HEK293 (cell line): ENCODE results near the gene AVP.

ENCODE experiments used
- CTCF ChIA-PET: fragments of 350-600 bp; formaldehyde crosslinking; extraction: SDS; loops from one replicate; lab custom pipeline; 2021; ENCODE audit warnings: antibody characterized with exemption; lab: Yijun Ruan, JAX
- POLR2A ChIA-PET: fragments of 300-600 bp; formaldehyde crosslinking; extraction: SDS; loops from one replicate; lab custom pipeline; 2020; ENCODE audit warnings: antibody characterized with exemption, inconsistent platforms; lab: Yijun Ruan, JAX
- H3K27ac ChIP-seq: fragments of 200-500 bp; sonication (Bioruptor generic); 2 replicates; pipeline ENCODE4 v1.5.1; 2014; ENCODE audit warnings: low read depth, low read length, control low read depth, inconsistent platforms; ENCODE audit errors: extremely low read depth
- H3K36me3 ChIP-seq, 2 experiments: fragments of 200-500 bp in 1 of 2; sonication (Bioruptor generic) in 1 of 2; 1 replicate in 1 of 2; 2 replicates in 1 of 2; pipeline ENCODE4 v1.5.1; 2014 to 2017; ENCODE audit warnings: inconsistent platforms in 2 of 2, low read length in 2 of 2; ENCODE audit not compliant: control insufficient read depth in 2 of 2, insufficient read depth in 1 of 2
- H3K4me1 ChIP-seq: fragments of 200-500 bp; sonication (Bioruptor generic); 2 replicates; pipeline ENCODE4 v1.5.1; 2014; ENCODE audit warnings: mild to moderate bottlenecking, low read length, inconsistent platforms; ENCODE audit not compliant: control insufficient read depth, insufficient read depth
- H3K4me3 ChIP-seq: 2 replicates; pipeline ENCODE4 v1.5.1; 2011; ENCODE audit warnings: low read depth, mild to moderate bottlenecking, control low read depth, low read length, moderate library complexity
- H3K9me3 ChIP-seq: fragments of 200-500 bp; sonication (Bioruptor generic); 2 replicates; pipeline ENCODE4 v1.5.1; 2014; ENCODE audit warnings: low read depth, low read length, inconsistent platforms; ENCODE audit not compliant: control insufficient read depth, insufficient read depth
- CTCF ChIP-seq: fragments of 450-650 bp; formaldehyde crosslinking; IDR thresholded peaks from 2 replicates; pipeline ENCODE4 v1.5.1; 2016; ENCODE audit warnings: missing biosample characterization, missing genetic modification characterization
- FEZF1 ChIP-seq: fragments of 450-650 bp; formaldehyde crosslinking; IDR thresholded peaks from 2 replicates; pipeline ENCODE4 v1.5.1; 2016; ENCODE audit warnings: missing biosample characterization, missing genetic modification characterization
- GLIS1 ChIP-seq: fragments of 450-650 bp; formaldehyde crosslinking; IDR thresholded peaks from 2 replicates; pipeline ENCODE4 v1.5.1; 2016; ENCODE audit warnings: missing biosample characterization, missing genetic modification characterization
- MEIS1 ChIP-seq: sonication (generic); formaldehyde crosslinking; IDR thresholded peaks from 2 replicates; pipeline ENCODE4 v1.8.1; 2022; ENCODE audit warnings: missing genetic modification reagents, mild to moderate bottlenecking, borderline replicate concordance
- ZBTB17 ChIP-seq: fragments of 450-650 bp; formaldehyde crosslinking; IDR thresholded peaks from 2 replicates; pipeline ENCODE4 v1.5.1; 2016; ENCODE audit warnings: missing biosample characterization, missing genetic modification characterization
- ZBTB20 ChIP-seq: fragments of 450-650 bp; formaldehyde crosslinking; IDR thresholded peaks from 2 replicates; pipeline ENCODE4 v1.5.1; 2016; ENCODE audit warnings: missing biosample characterization, missing genetic modification characterization
- ZBTB49 ChIP-seq: fragments of 450-650 bp; formaldehyde crosslinking; IDR thresholded peaks from 2 replicates; pipeline ENCODE4 v1.5.1; 2016; ENCODE audit warnings: missing biosample characterization, missing genetic modification characterization, low read depth
- ZBTB8A ChIP-seq: fragments of 450-650 bp; formaldehyde crosslinking; IDR thresholded peaks from 2 replicates; pipeline ENCODE4 v1.5.1; 2016; ENCODE audit warnings: missing biosample characterization, missing genetic modification characterization
- ZFP41 ChIP-seq: fragments of 450-650 bp; formaldehyde crosslinking; IDR thresholded peaks from 2 replicates; pipeline ENCODE4 v1.5.1; 2016; ENCODE audit warnings: missing biosample characterization, missing genetic modification characterization, borderline replicate concordance
- ZNF114 ChIP-seq: fragments of 450-650 bp; formaldehyde crosslinking; IDR thresholded peaks from 2 replicates; pipeline ENCODE4 v1.5.0; 2017; ENCODE audit warnings: missing biosample characterization, missing genetic modification characterization
- ZNF16 ChIP-seq: fragments of 450-650 bp; formaldehyde crosslinking; IDR thresholded peaks from 2 replicates; pipeline ENCODE4 v1.5.1; 2016; ENCODE audit warnings: low read depth, missing biosample characterization, missing genetic modification characterization
- ZNF266 ChIP-seq: fragments of 450-650 bp; formaldehyde crosslinking; IDR thresholded peaks from 2 replicates; pipeline ENCODE4 v1.5.1; 2016; ENCODE audit warnings: missing biosample characterization, missing genetic modification characterization, low read depth
- ZNF362 ChIP-seq: fragments of 450-650 bp; formaldehyde crosslinking; IDR thresholded peaks from 2 replicates; pipeline ENCODE4 v1.5.1; 2016; ENCODE audit warnings: missing biosample characterization, missing genetic modification characterization
- ZNF426 ChIP-seq: fragments of 450-650 bp; formaldehyde crosslinking; IDR thresholded peaks from 2 replicates; pipeline ENCODE4 v1.5.1; 2017; ENCODE audit warnings: missing biosample characterization, missing genetic modification characterization, mild to moderate bottlenecking, inconsistent platforms, moderate library complexity
- ZNF580 ChIP-seq: fragments of 450-650 bp; formaldehyde crosslinking; IDR thresholded peaks from 2 replicates; pipeline ENCODE4 v1.5.1; 2016; ENCODE audit warnings: missing biosample characterization, missing genetic modification characterization
- ZNF585B ChIP-seq: fragments of 450-650 bp; formaldehyde crosslinking; IDR thresholded peaks from 2 replicates; pipeline ENCODE4 v1.5.1; 2016; ENCODE audit warnings: missing biosample characterization, missing genetic modification characterization
- ZNF600 ChIP-seq: fragments of 450-650 bp; formaldehyde crosslinking; IDR thresholded peaks from 2 replicates; pipeline ENCODE4 v1.5.1; 2016; ENCODE audit warnings: missing biosample characterization, missing genetic modification characterization
- ZNF629 ChIP-seq: fragments of 450-650 bp; formaldehyde crosslinking; IDR thresholded peaks from 2 replicates; pipeline ENCODE4 v1.5.1; 2017; ENCODE audit warnings: missing biosample characterization, missing genetic modification characterization
- ZNF776 ChIP-seq: fragments of 450-650 bp; formaldehyde crosslinking; IDR thresholded peaks from 2 replicates; pipeline ENCODE4 v1.5.0; 2017; ENCODE audit warnings: missing biosample characterization, missing genetic modification characterization, borderline replicate concordance
- ZNF792 ChIP-seq: fragments of 450-650 bp; formaldehyde crosslinking; IDR thresholded peaks from 2 replicates; pipeline ENCODE4 v1.5.1; 2016; ENCODE audit warnings: missing biosample characterization, missing genetic modification characterization

AVP gene

GRCh38 chr20:3059489-3059888 is 25.0 kb downstream of the AVP start (continued):
- no peak for TF ChIP-seq CTCF
- no peak for TF ChIP-seq ZBTB8A (tag by site-specific recombination)
- TF ChIP-seq ZNF426 (tag by site-specific recombination) = no peak
- no peak for TF ChIP-seq ZNF792 (tag by site-specific recombination)
- TF ChIP-seq ZFP41 (tag by site-specific recombination) = no peak
- no peak for TF ChIP-seq ZNF629 (tag by site-specific recombination)
- TF ChIP-seq MEIS1 = no peak
- TF ChIP-seq ZNF776 (tag by site-specific recombination) = no peak
- TF ChIP-seq ZNF585B (tag by site-specific recombination) = no peak
- TF ChIP-seq, all 188 proteins: peak for 0

- TF ChIP-seq FEZF1 = no peak
- 0 out of 2 replicates have a peak, but pooled peaks have one; percentile 11 for TF ChIP-seq ZNF362
- no peak for TF ChIP-seq GLIS1 (tag by site-specific recombination)
- TF ChIP-seq CTCF = no peak
- TF ChIP-seq ZBTB17 (tag by site-specific recombination) = 0 out of 2 replicates have a peak, but pooled peaks have one; percentile 12
- TF ChIP-seq ZNF580 = no peak
- CTCF ChIA-PET = interaction anchor here (0.9 to 2.7 kb wide), 2 partner anchors 199 to 264 kb away, joined by 4 to 32 read pairs; no protein-coding TSS in a partner anchor
- peaks cover 25 to 32% of the 10 kb centered on the region in 2 experiments for H3K36me3 ChIP-seq
- no peak overlapping the region for H3K27ac ChIP-seq
- POLR2A ChIA-PET = interaction anchor here (0.7 to 1.1 kb wide), 2 partner anchors 9 to 22 kb away, joined by 3 read pairs; no protein-coding TSS in a partner anchor
- H3K9me3 ChIP-seq = no peaks in the 10 kb centered on the region
- H3K4me3 ChIP-seq = no peak overlapping the region
- H3K4me1 ChIP-seq = peaks cover 5% of the 10 kb centered on the region
Observed at GRCh38 chr20:3051385-3052019, 33.0 kb downstream of the AVP start.

GRCh38 chr20:3047486-3048419 is 36.8 kb downstream of the AVP start:
- Histone ChIP-seq H3K4me1 (peaks cover 5% of the 10 kb centered on the region), H3K4me3 (no peak overlapping the region), H3K27ac (peak overlapping the region; percentile 17; the same call in 1 of the 2 replicates), H3K9me3 (no peaks in the 10 kb centered on the region), H3K36me3 (peaks cover 25 to 32% of the 10 kb centered on the region in 2 experiments)
- no peak for TF ChIP-seq ZNF114
- no peak for TF ChIP-seq ZBTB49 (tag by site-specific recombination)
- TF ChIP-seq ZNF600 (tag by site-specific recombination) = 0 out of 2 replicates have a peak, but pooled peaks have one; percentile 16
- TF ChIP-seq ZNF16 = no peak
- TF ChIP-seq ZBTB20 (tag by site-specific recombination) = no peak
- no peak for TF ChIP-seq ZNF266 (tag by site-specific recombination)
- CTCF ChIA-PET = interaction anchor here (0.6 to 0.9 kb wide), 3 partner anchors 67 to 245 kb away, joined by 3 to 5 read pairs (median 4); no protein-coding TSS in a partner anchor
- POLR2A ChIA-PET = no interaction called here
